Body of pancreas (tissue), 4 donors: Measurements from ENCODE around the gene IGSF3. TPM values are rescaled to one million over a fixed set of nuclear protein-coding genes. Genes with fewer than 3 reads are reported as not detected.
"Not testable (repeated sequence)": the region's sequence is repeated elsewhere in the genome, so short reads cannot be mapped to it uniquely, and the experiment has no call there.

Source experiments
- ATAC-seq: fragments of 150-250 bp; one replicate; pipeline ENCODE4 v1.9.1; 2016
- DNase-seq, 4 donors: peaks; one replicate each; pipeline ENCODE4 v3.0.0-alpha.2; 2019
- H3K27ac ChIP-seq, 4 donors: fragments of 200-600 bp; sonication (generic); 1 replicate in 3 of 4; 2 replicates in 1 of 4; pipeline versions ENCODE4 v1.5.1 to v1.6.1; 2016 to 2019; ENCODE audit warnings: mild to moderate bottlenecking in 1 of 4, mixed read lengths in 1 of 4, moderate library complexity in 1 of 4
- H3K27me3 ChIP-seq, 2 donors: fragments of 200-600 bp; sonication (generic); one replicate each; pipeline ENCODE4 v1.6.0; 2016; ENCODE audit warnings: mild to moderate bottlenecking in 1 of 2
- H3K36me3 ChIP-seq, 2 donors: fragments of 200-600 bp; sonication (generic); replicated peaks in 1 of 2; 2 replicates each; pipeline ENCODE4 v1.5.1; 2016; ENCODE audit warnings: low read depth in 2 of 2; ENCODE audit not compliant: insufficient read depth in 1 of 2
- H3K4me1 ChIP-seq: fragments of 200-600 bp; sonication (generic); one replicate; pipeline ENCODE4 v1.6.0; 2016
- H3K4me3 ChIP-seq, 2 donors: fragments of 200-600 bp; sonication (generic); 1 replicate in 1 of 2; 2 replicates in 1 of 2; pipeline ENCODE4 v1.5.1; 2016 to 2019
- H3K9me3 ChIP-seq, 3 donors: fragments of 200-600 bp; sonication (generic); 1 replicate in 2 of 3; 2 replicates in 1 of 3; pipeline ENCODE4 v1.5.1; 2016
- CTCF ChIP-seq, 7 experiments: fragments of 450-650 bp in 4 of 7; fragments of 200-600 bp in 3 of 7; sonication (generic) in 3 of 7; IDR thresholded peaks; one replicate each; pipeline ENCODE4 v1.5.1; 2016 to 2019; ENCODE audit warnings: antibody characterized with exemption in 7 of 7
- WGBS, 2 donors: methylation state at CpG; one replicate each; pipeline ENCODE4 v1.1.5; 2017; 5-methylcytosine and 5-hydroxymethylcytosine counted together
- intact Hi-C: fragments of 100-400 bp; cut with DNase I; formaldehyde crosslinking; loops from one replicate; pipeline ENCODE4 v1.15.1; 2023
- total RNA-seq, 2 donors: library from RNA; depleted of rRNA; stranded (reverse); fragments of >200 nt; gene quantifications; one replicate each; pipeline ENCODE4 v1.1.0, GENCODE V29; 2016

The IGSF3 gene
- total RNA-seq, 2 donors from 2014 or later, result 4.6 to 5.2 TPM

- H3K36me3 ChIP-seq, ATAC-seq, H3K4me3 ChIP-seq, intact Hi-C loops, H3K27me3 ChIP-seq, DNase-seq, H3K9me3 ChIP-seq, H3K27ac ChIP-seq: not testable (repeated sequence)
- 90 to 93% methylated on average over 2 to 3 of the region's 3 CpGs for WGBS, 2 donors
- peaks cover 18% of the 10 kb centered on the region for H3K4me1 ChIP-seq
Measured at GRCh38 chr1:116620392-116620791, 47.1 kb downstream of the IGSF3 start.

- WGBS, 2 donors, result 29 to 30% methylated on average over 4 of the region's 4 CpGs
- H3K27me3 ChIP-seq, ATAC-seq, DNase-seq, H3K36me3 ChIP-seq, H3K4me1 ChIP-seq, H3K27ac ChIP-seq, H3K4me3 ChIP-seq, H3K9me3 ChIP-seq, intact Hi-C loops: not testable (repeated sequence)
Measured at GRCh38 chr1:116619106-116619505, 48.4 kb downstream of the IGSF3 start.

GRCh38 chr1:116617808-116618207 lies 49.7 kb downstream of the IGSF3 start:
- DNase-seq, H3K36me3 ChIP-seq, intact Hi-C loops, H3K9me3 ChIP-seq, H3K27me3 ChIP-seq, H3K4me3 ChIP-seq, H3K27ac ChIP-seq, ATAC-seq, H3K4me1 ChIP-seq: not testable (repeated sequence)
- WGBS, 2 donors, result 50 to 56% methylated on average over 5 of the region's 5 CpGs
- TF ChIP-seq CTCF (IDR thresholded peaks at IDR 0.05), result peak in 1 of 7 experiments; percentile 9

- H3K27me3 ChIP-seq, H3K9me3 ChIP-seq, H3K4me1 ChIP-seq, ATAC-seq, intact Hi-C loops, H3K4me3 ChIP-seq, H3K36me3 ChIP-seq, H3K27ac ChIP-seq, DNase-seq: not testable (repeated sequence)
- WGBS, 2 donors, result 84 to 90% methylated on average over 8 to 9 of the region's 13 CpGs
Measured at GRCh38 chr1:116613825-116614224, 53.7 kb downstream of the IGSF3 start.

- H3K9me3 ChIP-seq, H3K27ac ChIP-seq, ATAC-seq, H3K27me3 ChIP-seq, H3K4me1 ChIP-seq, H3K36me3 ChIP-seq, H3K4me3 ChIP-seq, DNase-seq, intact Hi-C loops: not testable (repeated sequence)
- 78 to 96% methylated on average over 5 to 6 of the region's 6 CpGs for WGBS, 2 donors
Measured at GRCh38 chr1:116609801-116610371, 57.6 kb downstream of the IGSF3 start.

GRCh38 chr1:116608841-116609240 lies 58.7 kb downstream of the IGSF3 start:
- intact Hi-C loops, H3K9me3 ChIP-seq, H3K27me3 ChIP-seq, H3K4me3 ChIP-seq, H3K36me3 ChIP-seq, H3K27ac ChIP-seq, DNase-seq, H3K4me1 ChIP-seq, ATAC-seq: not testable (repeated sequence)
- 77 to 82% methylated on average over 2 of the region's 2 CpGs for WGBS, 2 donors

- H3K27ac ChIP-seq, DNase-seq, intact Hi-C loops, H3K36me3 ChIP-seq, ATAC-seq, H3K4me3 ChIP-seq, H3K27me3 ChIP-seq, H3K4me1 ChIP-seq, H3K9me3 ChIP-seq: not testable (repeated sequence)
- 82 to 86% methylated on average over 11 to 12 of the region's 12 CpGs for WGBS, 2 donors
Measured at GRCh38 chr1:116608151-116608550, 59.4 kb downstream of the IGSF3 start.

- intact Hi-C loops, H3K9me3 ChIP-seq, H3K4me3 ChIP-seq, H3K27me3 ChIP-seq, DNase-seq, ATAC-seq, H3K27ac ChIP-seq, H3K4me1 ChIP-seq, H3K36me3 ChIP-seq: not testable (repeated sequence)
- WGBS, 2 donors, result 37 to 67% methylated on average over 1 of the region's 1 CpG
Measured at GRCh38 chr1:116607463-116607862, 60.1 kb downstream of the IGSF3 start.

- H3K4me1 ChIP-seq, intact Hi-C loops, H3K27ac ChIP-seq: not testable (repeated sequence)
Measured at GRCh38 chr1:116606067-116606466, 61.5 kb downstream of the IGSF3 start.

More at GRCh38 chr1:116606067-116606466, 61.5 kb downstream of the IGSF3 start:
- 76 to 79% methylated on average over 8 of the region's 8 CpGs for whole genome bisulfite sequencing, 2 donors
- H3K27me3 ChIP-seq, H3K9me3 ChIP-seq, H3K4me3 ChIP-seq, H3K36me3 ChIP-seq, ATAC-seq: not testable (repeated sequence)
- peak in 1 of 4 donors; percentile 42 for DNase-seq
